Activated CD8-positive, alpha-beta memory T cell treated with anti-CD3 and anti-CD28 coated beads for 36 hours (primary cell): Measurements from ENCODE around the gene ABCD1. TPM values are rescaled to one million over a fixed set of nuclear protein-coding genes. Genes with fewer than 3 reads are reported as not detected.

Experiments
- CTCF ChIA-PET: fragments of 350-600 bp; sonication (Branson Sonifier 250); formaldehyde crosslinking; loops from one replicate; lab custom pipeline; 2021; ENCODE audit warnings: antibody characterized with exemption; lab: Charles Lee
- POLR2A ChIA-PET: fragments of 350-600 bp; sonication (Branson Sonifier 250); formaldehyde crosslinking; loops from one replicate; lab custom pipeline; 2021; ENCODE audit warnings: antibody characterized with exemption; lab: Charles Lee
- total RNA-seq, 2 experiments: library from RNA; stranded (reverse); gene quantifications; one replicate each; pipeline ENCODE4 v1.2.3, GENCODE V29; 2021

ABCD1 gene
- total RNA-seq, 2 experiments from 2014 or later = 3.5 to 4.4 TPM

DNA sequence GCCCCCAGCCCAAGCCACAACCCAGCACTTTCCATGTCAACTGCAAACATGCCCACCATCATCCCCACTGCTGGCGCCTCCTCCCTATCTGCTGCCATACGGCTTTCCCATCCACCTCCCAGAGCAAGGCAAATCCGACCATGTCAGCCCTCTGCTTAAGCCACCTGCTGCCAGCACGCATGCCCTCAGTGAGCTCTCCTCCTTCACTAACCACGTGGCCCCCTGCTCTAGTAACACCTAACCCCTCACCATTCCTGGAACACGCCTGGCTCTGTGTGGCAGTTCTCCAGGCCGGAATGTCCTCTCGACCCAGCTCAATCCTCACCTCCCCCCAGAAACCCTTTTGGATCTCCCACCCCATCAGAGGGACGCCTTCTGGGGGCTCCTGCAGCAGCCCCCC lies 17.9 kb upstream of the ABCD1 start:
- ChIA-PET CTCF (interaction anchor here (1.1 kb wide), 1 partner anchor 47 kb away, joined by 3 read pairs; no protein-coding TSS in a partner anchor), POLR2A (interaction anchor here (0.6 kb wide), 1 partner anchor 11 kb away, joined by 5 read pairs; no protein-coding TSS in a partner anchor)

DNA sequence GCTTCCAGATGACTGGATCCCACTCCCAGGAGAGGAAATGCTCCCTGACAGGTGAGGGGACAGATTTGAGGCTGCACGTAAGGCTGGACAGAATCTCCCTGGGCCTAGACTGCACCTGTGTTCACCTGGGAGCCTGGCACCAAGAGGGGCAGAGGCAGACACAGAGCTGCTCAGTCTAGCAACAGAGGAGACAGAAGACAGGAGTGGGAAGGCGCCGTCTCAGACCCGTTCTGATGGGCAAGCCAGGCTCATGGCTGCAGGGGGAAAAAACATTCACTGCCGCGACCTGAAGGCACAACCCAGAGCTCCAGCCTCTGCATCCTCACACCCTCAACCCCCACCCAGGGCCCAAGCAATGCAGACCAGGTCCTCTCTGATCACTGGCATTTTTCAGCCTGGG lies 17.2 kb upstream of the ABCD1 start:
- POLR2A ChIA-PET = interaction anchor here (0.6 kb wide), 1 partner anchor 11 kb away, joined by 5 read pairs; no protein-coding TSS in a partner anchor
- CTCF ChIA-PET = interaction anchor here (1.1 kb wide), 1 partner anchor 47 kb away, joined by 3 read pairs; no protein-coding TSS in a partner anchor

DNA sequence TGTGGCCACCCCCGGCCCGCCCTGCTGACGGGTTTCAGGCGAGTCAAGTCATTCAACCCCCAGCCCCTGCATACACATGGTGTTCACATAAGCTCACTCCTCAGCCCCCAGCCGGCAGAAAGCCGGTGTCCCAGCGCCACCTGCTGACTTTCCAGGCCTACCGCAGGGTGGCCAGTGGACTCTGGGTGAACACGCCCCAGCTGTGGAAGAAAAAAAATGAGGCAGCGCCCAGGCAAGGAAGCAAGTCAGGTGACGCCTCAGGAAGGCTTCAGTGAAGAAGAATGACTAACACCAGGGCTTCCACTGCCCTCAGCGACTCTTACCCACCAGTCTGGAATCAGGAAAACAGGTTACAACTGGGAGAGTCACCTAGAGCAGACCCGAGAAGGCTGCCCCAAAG lies 16.2 kb upstream of the ABCD1 start:
- ChIA-PET CTCF (no interaction called here), POLR2A (no interaction called here)

DNA sequence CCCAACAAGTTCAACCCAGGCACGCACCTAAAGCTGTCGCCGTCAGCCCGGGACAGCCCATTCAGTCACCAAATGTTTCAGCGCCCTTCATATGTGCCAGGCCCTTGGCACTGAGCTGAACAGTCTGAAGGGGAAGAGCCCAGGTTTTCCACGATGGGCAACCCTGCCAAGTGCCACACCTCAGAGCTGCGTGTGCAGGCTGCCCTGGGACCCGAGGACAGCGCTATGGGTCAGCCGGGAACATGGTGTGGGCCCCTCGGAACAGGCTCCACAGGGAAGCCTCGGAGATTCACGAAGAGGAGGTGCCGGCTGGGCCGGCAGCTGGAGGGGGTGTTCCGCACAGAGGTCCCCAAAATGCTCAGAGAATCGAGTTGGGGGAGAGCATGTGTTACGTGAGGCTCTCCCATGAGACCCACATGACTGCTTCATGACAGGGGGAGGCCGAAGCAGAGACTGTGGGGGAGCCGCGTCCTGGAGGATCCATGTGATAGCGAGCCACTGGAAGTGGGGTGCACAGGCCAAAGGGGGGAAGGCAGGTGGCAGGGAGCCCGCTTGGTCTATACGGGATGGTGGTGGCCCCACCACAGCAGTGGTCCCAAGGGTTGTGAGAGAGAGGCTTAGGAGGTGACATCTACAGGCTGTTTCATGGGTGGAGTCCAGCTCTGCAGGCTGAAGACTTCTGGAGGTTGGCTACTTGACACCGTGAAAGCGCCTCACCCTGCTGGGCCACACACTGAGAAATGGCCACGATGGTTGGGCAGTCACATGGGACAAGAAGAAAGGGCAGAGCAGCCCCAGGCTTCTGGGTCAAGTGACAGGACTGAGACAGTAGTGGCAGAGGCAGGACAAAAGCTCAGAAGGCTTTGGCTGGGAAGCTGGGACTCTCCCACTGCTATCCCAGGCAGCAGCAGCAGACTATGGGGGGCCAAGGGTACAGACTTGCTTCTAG lies 14.7 kb upstream of the ABCD1 start:
- POLR2A ChIA-PET = no interaction called here
- CTCF ChIA-PET = no interaction called here

DNA sequence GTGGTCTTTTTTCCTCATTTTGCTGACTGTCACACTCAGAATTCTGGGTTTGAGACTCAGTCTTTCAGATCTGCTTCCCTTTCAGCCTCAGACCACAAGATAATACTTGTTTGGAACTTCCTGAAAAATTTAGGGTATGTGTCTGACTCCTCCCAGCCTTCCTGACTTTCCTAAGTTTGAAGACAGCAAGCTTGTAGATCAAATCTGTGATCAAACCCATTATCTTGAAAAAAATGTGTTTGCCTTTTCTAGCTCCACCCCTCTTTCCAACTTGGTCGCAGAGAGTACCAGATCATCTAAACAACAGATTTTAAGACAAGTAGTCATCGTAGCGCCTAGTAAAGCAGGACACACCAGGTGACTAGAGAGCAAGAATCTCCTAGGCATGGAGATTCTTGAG lies 10.4 kb upstream of the ABCD1 start:
- CTCF ChIA-PET = no interaction called here
- POLR2A ChIA-PET = no interaction called here

DNA sequence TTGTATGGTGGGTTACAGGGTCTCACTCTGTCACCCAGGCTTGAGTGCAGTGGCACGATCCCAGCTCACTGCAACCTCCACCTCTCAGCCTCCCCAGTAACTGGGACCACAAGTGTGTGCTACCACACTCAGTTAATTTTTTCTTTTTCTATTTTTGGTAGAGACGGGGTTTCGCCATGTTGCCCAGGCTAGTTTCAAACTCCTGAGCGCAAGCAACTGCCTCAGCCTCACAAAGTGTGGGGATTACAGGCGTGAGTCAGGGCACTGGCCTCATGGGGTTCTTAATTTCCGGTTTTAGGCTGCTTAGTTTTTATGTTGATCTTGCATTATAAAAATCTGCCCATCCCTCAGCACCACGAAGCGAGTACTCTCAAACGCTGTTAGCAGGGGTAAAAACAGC lies 7.2 kb upstream of the ABCD1 start:
- POLR2A ChIA-PET = no interaction called here
- CTCF ChIA-PET = no interaction called here

DNA sequence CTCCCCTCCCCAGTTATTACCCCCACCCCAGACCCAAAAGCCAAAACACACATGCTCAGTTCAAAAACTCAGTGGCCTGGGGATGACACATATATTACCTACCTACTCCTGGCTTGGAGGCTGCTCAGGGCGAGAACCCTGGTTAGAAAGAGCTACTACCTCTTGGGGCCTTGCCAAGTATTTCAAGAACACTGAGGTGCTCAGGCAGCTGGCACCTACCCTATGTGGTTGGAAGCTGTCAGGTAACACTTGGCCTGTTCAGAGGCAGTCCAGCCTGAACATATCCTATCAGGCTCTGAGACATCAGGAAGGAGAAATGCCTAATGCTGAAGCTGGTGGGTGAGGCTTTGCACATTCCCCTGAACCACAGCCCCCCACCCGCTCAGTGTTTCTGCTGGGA lies 5.4 kb upstream of the ABCD1 start:
- POLR2A ChIA-PET = no interaction called here
- CTCF ChIA-PET = interaction anchor here (1.5 kb wide), 1 partner anchor 51 kb away, joined by 4 read pairs; no protein-coding TSS in a partner anchor

DNA sequence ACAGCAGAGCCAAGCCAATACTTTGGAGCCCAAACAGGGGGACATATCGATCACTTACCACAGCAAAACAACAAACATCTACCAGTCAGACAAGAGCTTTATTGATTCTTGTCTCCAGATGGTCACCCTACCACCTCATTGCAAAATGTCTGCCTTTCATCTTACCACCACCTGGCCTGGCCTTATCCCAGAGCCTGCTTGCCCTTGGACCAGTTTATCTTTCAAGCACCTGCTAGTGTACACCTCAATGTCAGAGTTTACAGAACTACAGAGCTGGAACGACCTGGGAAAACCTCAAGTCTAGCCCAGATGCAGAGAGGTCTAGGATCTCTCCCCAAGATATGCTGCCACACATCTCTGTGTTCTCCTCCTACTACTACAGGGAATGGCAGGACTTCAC lies 5.0 kb upstream of the ABCD1 start:
- POLR2A ChIA-PET = no interaction called here
- CTCF ChIA-PET = interaction anchor here (1.5 kb wide), 1 partner anchor 52 kb away, joined by 4 read pairs; no protein-coding TSS in a partner anchor

DNA sequence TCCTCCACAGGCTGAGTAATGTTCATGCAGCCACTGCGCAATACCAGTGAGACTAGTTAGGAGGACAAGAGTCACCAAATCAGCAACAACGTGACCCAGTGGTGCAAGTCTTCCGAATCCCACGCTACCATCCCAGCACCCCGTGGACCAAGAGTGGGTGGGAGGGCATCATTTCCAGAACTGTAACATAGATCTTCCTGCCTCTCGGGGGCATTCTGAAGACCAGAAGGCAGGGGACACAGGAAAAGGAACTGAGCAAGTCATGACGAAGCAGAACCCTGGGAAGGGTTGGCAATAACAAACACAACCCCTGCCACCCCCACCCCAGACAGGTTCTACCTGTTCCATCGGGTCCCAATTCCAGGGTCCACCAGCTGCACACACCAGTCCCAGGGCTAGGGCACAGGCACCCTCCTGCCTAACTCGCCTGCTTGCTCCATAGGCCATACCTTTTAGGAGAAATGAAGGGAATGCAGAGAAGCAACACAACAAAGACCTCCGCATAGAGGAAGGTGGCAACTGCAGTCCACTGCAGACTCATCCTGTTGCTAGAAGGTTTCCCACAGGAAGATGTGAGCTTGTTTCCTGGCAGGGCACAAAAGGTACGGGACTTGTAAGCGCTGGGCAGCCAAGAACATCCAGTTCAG lies 1.8 kb upstream of the ABCD1 start:
- CTCF ChIA-PET = no interaction called here
- POLR2A ChIA-PET = no interaction called here

DNA sequence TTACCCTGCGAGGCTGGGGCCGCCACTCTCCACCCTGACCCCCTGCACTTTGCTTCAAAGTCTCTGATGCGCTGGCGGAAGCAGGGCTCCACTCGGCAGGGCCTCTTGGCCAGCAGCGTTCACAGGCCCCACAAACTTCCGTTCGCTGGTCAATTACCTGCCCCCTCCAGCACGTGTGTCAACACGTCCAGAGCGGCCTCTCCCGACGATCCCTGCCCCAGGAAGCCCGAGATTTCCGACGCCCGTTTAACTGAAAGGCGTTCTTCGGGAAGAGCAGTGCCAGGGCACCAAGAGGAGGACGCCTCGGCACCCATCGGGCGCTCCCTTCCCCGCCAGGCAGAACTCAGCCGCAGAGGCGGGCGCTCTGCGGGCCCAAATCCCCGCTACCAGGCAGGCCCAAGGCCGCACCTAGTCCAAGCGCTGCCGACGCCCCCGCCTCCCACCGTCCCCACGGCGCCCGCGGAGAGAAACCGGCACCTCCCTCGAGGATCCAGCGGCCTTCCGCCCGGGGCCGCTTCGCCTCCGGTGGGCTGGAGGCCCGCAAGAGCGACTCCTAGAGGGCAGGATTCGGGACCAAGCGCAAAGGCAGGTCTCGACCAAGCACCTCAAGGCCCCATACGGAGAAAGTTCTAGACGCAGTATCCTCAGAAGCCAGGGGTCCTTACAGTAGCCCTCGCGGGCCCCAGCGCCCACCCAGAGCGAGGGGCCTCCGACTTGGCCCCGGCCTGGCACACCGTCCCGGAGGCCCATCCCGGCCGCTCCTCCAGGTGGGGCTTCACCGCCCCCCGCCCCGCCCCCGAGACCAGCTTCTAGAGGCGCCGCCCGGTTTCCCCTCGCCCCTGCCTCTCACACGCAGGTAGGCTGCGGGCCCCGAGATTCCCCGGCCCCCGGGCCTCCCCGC lies 1.1 kb upstream of the ABCD1 start:
- ChIA-PET POLR2A (interaction anchor here (0.6 kb wide), 1 partner anchor 642 kb away, joined by 3 read pairs; no protein-coding TSS in a partner anchor), CTCF (no interaction called here)

DNA sequence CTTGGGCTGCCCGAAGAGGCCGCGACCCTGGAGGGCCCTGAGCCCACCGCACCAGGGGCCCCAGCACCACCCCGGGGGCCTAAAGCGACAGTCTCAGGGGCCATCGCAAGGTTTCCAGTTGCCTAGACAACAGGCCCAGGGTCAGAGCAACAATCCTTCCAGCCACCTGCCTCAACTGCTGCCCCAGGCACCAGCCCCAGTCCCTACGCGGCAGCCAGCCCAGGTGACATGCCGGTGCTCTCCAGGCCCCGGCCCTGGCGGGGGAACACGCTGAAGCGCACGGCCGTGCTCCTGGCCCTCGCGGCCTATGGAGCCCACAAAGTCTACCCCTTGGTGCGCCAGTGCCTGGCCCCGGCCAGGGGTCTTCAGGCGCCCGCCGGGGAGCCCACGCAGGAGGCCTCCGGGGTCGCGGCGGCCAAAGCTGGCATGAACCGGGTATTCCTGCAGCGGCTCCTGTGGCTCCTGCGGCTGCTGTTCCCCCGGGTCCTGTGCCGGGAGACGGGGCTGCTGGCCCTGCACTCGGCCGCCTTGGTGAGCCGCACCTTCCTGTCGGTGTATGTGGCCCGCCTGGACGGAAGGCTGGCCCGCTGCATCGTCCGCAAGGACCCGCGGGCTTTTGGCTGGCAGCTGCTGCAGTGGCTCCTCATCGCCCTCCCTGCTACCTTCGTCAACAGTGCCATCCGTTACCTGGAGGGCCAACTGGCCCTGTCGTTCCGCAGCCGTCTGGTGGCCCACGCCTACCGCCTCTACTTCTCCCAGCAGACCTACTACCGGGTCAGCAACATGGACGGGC lies 579 bp downstream of the ABCD1 start:
- CTCF ChIA-PET = no interaction called here
- POLR2A ChIA-PET = interaction anchor here (0.6 kb wide), 1 partner anchor 175 kb away, joined by 3 read pairs; no protein-coding TSS in a partner anchor

DNA sequence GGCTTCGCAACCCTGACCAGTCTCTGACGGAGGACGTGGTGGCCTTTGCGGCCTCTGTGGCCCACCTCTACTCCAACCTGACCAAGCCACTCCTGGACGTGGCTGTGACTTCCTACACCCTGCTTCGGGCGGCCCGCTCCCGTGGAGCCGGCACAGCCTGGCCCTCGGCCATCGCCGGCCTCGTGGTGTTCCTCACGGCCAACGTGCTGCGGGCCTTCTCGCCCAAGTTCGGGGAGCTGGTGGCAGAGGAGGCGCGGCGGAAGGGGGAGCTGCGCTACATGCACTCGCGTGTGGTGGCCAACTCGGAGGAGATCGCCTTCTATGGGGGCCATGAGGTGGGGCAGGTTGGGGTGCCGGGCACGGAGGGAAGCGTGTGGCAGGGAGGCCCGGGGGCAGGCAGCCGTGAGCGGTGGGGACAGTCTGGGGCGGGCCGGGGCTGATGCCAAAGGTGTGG lies 1.2 kb downstream of the ABCD1 start:
- ChIA-PET CTCF (no interaction called here), POLR2A (interaction anchor here (0.6 kb wide), 1 partner anchor 175 kb away, joined by 3 read pairs; no protein-coding TSS in a partner anchor)

DNA sequence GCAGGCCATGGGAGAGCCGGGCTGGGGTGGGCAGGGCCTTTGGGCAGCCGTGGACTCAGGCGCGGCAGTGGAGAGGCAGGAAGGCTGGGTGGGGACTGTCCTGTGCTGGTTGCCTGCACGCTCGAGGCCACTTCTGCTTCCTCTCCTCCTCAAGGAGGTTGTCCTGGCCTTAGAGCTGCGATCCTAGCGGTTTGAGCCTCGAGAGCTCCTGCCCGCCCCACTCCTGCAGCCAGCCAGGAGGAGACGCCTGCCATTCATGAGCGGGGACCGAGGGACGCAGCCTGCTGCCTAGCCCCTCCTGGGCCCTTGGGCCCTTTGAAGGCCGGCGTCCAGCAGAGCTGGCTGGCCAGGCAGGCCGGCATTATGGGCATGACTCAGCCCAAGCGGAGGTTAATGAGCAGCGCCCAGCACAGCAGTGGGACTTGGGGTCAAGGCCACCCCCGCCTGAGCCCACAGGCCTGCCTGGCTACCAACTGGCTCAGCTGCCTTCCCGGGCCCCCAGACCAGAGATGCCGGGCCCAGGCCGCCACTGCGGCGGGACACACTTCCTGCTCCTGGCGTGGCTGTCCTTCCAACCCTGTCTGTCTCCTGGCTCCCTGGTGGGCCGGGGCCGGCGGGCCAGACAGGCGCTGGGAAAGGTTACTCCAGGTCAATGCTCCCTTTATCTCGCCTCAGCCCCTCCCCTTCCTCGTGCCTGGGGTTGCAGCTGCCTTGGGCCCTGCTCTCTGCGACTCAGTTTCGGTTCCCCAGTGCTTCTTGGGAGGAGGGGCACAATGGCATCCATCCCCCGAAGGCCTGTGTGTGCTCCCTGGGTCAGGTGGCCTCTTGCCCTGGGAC lies 1.8 kb downstream of the ABCD1 start:
- ChIA-PET POLR2A (no interaction called here), CTCF (no interaction called here)

DNA sequence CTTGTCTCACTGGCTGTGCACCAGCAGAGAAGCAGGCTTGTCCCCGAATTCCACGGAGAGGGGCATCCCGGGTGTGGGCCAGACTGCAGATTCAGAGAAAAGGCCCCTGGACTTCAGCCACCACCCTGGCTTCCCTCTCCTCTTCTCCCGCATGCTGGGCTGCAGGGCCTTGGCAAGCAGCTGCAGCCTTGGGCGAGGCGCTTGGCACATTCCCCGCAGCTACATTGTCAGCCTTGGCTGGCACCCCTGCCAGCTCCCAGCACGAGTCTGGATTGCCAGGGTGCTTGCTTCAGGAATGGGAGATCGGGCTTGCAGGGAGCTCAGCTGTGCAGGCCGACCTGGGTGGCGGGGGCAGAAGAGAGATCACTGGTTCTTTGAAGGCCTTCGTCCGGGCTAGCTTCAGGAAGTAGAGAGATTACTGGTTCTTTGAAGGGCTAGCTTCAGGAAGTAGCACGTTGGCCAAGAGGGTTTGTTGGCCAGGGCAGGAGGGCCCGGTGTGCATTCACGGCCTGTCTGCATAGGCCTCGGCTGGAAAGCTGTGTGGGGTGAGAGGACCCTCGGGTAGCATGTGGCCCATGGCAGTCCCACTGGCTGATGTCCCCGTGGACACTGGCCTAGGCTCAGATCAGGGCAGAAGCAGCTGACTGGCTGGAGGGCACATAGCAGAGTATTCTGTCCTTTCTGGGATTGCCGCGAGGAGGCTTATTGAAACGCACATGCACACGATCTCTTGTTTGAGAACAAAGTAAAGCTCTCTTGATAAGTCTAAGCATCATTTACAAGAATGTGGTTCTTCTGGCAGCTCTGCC lies 2.7 kb downstream of the ABCD1 start:
- ChIA-PET CTCF (no interaction called here), POLR2A (no interaction called here)

DNA sequence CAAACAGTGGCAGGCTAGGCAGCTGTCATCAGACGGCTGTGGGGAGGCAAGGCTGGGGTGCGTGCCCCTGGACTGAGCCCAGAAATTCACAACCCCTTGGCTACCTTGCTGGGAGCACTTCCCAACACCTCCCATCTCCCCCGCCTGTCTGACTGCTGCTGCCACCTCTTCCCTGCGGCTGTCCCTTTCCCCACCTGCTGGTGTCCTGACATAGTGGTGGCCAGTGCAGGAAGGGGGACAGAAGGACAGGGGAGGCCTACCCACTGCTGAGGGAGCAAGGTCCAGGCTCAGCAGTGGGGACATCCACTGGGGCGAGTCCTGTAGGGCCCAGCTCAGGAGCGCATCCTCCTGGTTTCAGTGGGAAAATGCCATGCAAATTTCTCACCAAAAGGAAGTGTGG lies 3.4 kb downstream of the ABCD1 start:
- ChIA-PET CTCF (no interaction called here), POLR2A (no interaction called here)

DNA sequence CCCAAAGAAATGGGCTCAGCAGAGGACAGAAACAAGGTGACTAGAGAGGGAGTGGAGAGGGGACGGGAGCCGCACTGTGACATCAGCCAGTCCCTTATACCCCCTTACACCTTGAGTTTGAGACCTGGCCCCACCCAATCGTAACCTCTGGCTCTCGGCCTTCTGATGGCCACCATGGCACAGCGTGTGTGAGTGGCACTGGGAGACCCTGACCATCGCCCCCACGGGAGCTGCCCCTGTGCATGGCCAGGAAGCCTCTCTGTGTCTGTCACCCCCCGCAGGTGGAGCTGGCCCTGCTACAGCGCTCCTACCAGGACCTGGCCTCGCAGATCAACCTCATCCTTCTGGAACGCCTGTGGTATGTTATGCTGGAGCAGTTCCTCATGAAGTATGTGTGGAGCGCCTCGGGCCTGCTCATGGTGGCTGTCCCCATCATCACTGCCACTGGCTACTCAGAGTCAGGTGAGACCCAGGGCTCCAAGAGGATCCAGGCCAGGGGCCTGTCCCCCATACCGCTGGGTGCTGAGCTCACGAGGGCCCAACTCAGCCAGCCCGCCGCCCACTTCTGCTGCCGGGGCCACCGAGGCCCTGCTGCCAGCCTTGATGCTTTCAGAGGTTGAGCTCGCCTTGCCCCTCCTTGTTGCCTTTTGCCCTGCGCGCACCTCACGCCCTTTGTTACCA lies 4.4 kb downstream of the ABCD1 start:
- POLR2A ChIA-PET = no interaction called here
- CTCF ChIA-PET = no interaction called here
